H1 (cell line): ENCODE results near the gene TRIM56. TPM values are rescaled to one million over a fixed set of nuclear protein-coding genes. Genes with fewer than 3 reads are reported as not detected.
"Not testable (repeated sequence)": the region's sequence is repeated elsewhere in the genome, so short reads cannot be mapped to it uniquely, and the experiment has no call there.

Source experiments
- CTCF ChIA-PET: fragments of 300-600 bp; sonication (Branson Sonifier 250); formaldehyde crosslinking; loops from one replicate; lab custom pipeline; 2021; ENCODE audit not compliant: partially characterized antibody; lab: Charles Lee
- POLR2A ChIA-PET: fragments of 300-600 bp; sonication (Branson Sonifier 250); formaldehyde crosslinking; loops from one replicate; lab custom pipeline; 2021; ENCODE audit warnings: inconsistent platforms; ENCODE audit not compliant: partially characterized antibody; lab: Charles Lee
- DNase-seq, 2 experiments: peaks; one replicate each; pipeline versions ENCODE4 v3.0.0 to v3.0.0-alpha.2; 2010 to 2022; ENCODE audit warnings: low spot score in 2 of 2, low read depth in 1 of 2, mixed read lengths in 1 of 2
- FAIRE-seq: peaks from 2 replicates; lab custom pipeline; 2011; peaks lifted over from hg19 to GRCh38; lab: Jason Lieb, UNC
- H2AFZ ChIP-seq: 2 replicates; pipeline ENCODE4 v1.8.1; 2012; ENCODE audit warnings: low read length, inconsistent platforms
- H2AK5ac ChIP-seq: 2 replicates; pipeline ENCODE4 v1.6.1; 2013; ENCODE audit warnings: low read depth, low read length
- H2BK120ac ChIP-seq: replicated peaks from 2 replicates; pipeline ENCODE3; 2013; ENCODE audit warnings: low read depth, low read length, inconsistent platforms
- H2BK12ac ChIP-seq: 2 replicates; pipeline ENCODE4 v1.6.1; 2013; ENCODE audit warnings: low read depth, low read length
- H2BK15ac ChIP-seq: 2 replicates; pipeline ENCODE4 v1.6.1; 2013; ENCODE audit warnings: low read length
- H2BK20ac ChIP-seq: 2 replicates; pipeline ENCODE4 v1.6.1; 2013; ENCODE audit warnings: low read length
- H2BK5ac ChIP-seq: 2 replicates; pipeline ENCODE4 v1.6.1; 2013; ENCODE audit warnings: low read depth, low read length
- H3K14ac ChIP-seq: 2 replicates; pipeline ENCODE4 v1.6.1; 2013; ENCODE audit warnings: inconsistent platforms; ENCODE audit not compliant: insufficient read length
- H3K18ac ChIP-seq: 2 replicates; pipeline ENCODE4 v1.6.1; 2013; ENCODE audit warnings: low read length; ENCODE audit errors: extremely low read depth
- H3K23ac ChIP-seq: 2 replicates; pipeline ENCODE4 v1.6.1; 2013; ENCODE audit warnings: inconsistent platforms; ENCODE audit not compliant: insufficient read length
- H3K23me2 ChIP-seq: 2 replicates; pipeline ENCODE4 v1.6.1; 2013; ENCODE audit warnings: low read depth, low read length
- H3K27ac ChIP-seq: 2 replicates; pipeline ENCODE4 v1.6.1; 2011; ENCODE audit warnings: low read depth, low read length, inconsistent platforms
- H3K27me3 ChIP-seq, 4 experiments: replicated peaks in 1 of 4; 1 replicate in 1 of 4; 2 replicates in 3 of 4; pipeline versions ENCODE4 v1.6.1 to v1.8.1; 2011 to 2013; ENCODE audit warnings: low read length in 3 of 4, mild to moderate bottlenecking in 3 of 4, inconsistent platforms in 2 of 4, mixed read lengths in 2 of 4, moderate library complexity in 1 of 4; ENCODE audit not compliant: control insufficient read depth in 3 of 4, insufficient read depth in 3 of 4; ENCODE audit errors: extremely low read depth in 1 of 4
- H3K36me3 ChIP-seq, 4 experiments: 2 replicates each; pipeline versions ENCODE4 v1.6.1 to v1.8.1; 2011 to 2013; ENCODE audit warnings: mild to moderate bottlenecking in 4 of 4, low read length in 3 of 4, moderate library complexity in 2 of 4, control low read depth in 1 of 4, inconsistent platforms in 1 of 4; ENCODE audit not compliant: insufficient read depth in 4 of 4, control insufficient read depth in 2 of 4
- H3K4ac ChIP-seq: replicated peaks from 2 replicates; pipeline ENCODE3; 2013; ENCODE audit warnings: low read length, low read depth, mixed read lengths, inconsistent platforms; ENCODE audit not compliant: insufficient read length
- H3K4me1 ChIP-seq, 4 experiments: replicated peaks in 1 of 4; 1 replicate in 1 of 4; 2 replicates in 3 of 4; pipeline versions ENCODE4 v1.6.1 to v1.8.1; 2011 to 2013; ENCODE audit warnings: low read length in 3 of 4, inconsistent platforms in 2 of 4, mixed read lengths in 1 of 4; ENCODE audit not compliant: insufficient read depth in 4 of 4, control insufficient read depth in 3 of 4
- H3K4me2 ChIP-seq, 2 experiments: 2 replicates each; pipeline versions ENCODE4 v1.6.1 to v1.8.1; 2011 to 2013; ENCODE audit warnings: low read depth in 2 of 2, low read length in 2 of 2, control low read depth in 1 of 2, inconsistent platforms in 1 of 2, mild to moderate bottlenecking in 1 of 2; ENCODE audit not compliant: insufficient read depth in 1 of 2
- H3K4me3 ChIP-seq, 4 experiments: fragments of 200-600, 300-600 bp in 1 of 4; sonication (generic), shearing (Covaris generic), sonication (Bioruptor Twin) in 1 of 4; 2 replicates each; pipeline versions ENCODE4 v1.5.1 to v1.8.1; 2011 to 2016; ENCODE audit warnings: low read length in 4 of 4, low read depth in 3 of 4, control low read depth in 2 of 4, inconsistent platforms in 2 of 4, mild to moderate bottlenecking in 2 of 4, mixed read lengths in 1 of 4, moderate library complexity in 1 of 4; ENCODE audit not compliant: insufficient read depth in 2 of 4; ENCODE audit errors: extremely low read depth in 1 of 4
- H3K56ac ChIP-seq: replicated peaks from 2 replicates; pipeline ENCODE3; 2013; ENCODE audit warnings: low read depth, mild to moderate bottlenecking, mixed read lengths, low read length, inconsistent platforms; ENCODE audit not compliant: insufficient read length
- H3K79me1 ChIP-seq: 2 replicates; pipeline ENCODE4 v1.6.1; 2013; ENCODE audit warnings: low read depth, low read length, control low read depth
- H3K79me2 ChIP-seq, 2 experiments: 2 replicates each; pipeline versions ENCODE4 v1.6.1 to v1.8.1; 2012 to 2013; ENCODE audit warnings: low read length in 2 of 2, mild to moderate bottlenecking in 2 of 2, inconsistent platforms in 1 of 2; ENCODE audit not compliant: insufficient read depth in 2 of 2, control insufficient read depth in 1 of 2
- H3K9ac ChIP-seq, 4 experiments: replicated peaks in 1 of 4; 1 replicate in 1 of 4; 2 replicates in 3 of 4; pipeline versions ENCODE4 v1.6.1 to v1.8.1; 2011 to 2013; ENCODE audit warnings: low read depth in 3 of 4, low read length in 3 of 4, control low read depth in 2 of 4, mild to moderate bottlenecking in 2 of 4, moderate library complexity in 2 of 4, inconsistent platforms in 1 of 4; ENCODE audit errors: extremely low read depth in 1 of 4
- H3K9me3 ChIP-seq, 2 experiments: 2 replicates each; pipeline versions ENCODE4 v1.6.1 to v1.8.1; 2012 to 2013; ENCODE audit warnings: mild to moderate bottlenecking in 2 of 2, moderate library complexity in 2 of 2, control low read depth in 1 of 2, inconsistent platforms in 1 of 2, low read depth in 1 of 2, low read length in 1 of 2, mixed read lengths in 1 of 2; ENCODE audit not compliant: insufficient read depth in 2 of 2
- H4K20me1 ChIP-seq, 2 experiments: replicated peaks in 1 of 2; 2 replicates each; pipeline versions ENCODE3 to v1.8.1; 2011 to 2013; ENCODE audit warnings: inconsistent platforms in 2 of 2, low read length in 2 of 2, mild to moderate bottlenecking in 1 of 2; ENCODE audit not compliant: insufficient read depth in 2 of 2, control insufficient read depth in 1 of 2
- H4K5ac ChIP-seq: 2 replicates; pipeline ENCODE4 v1.6.1; 2013; ENCODE audit warnings: low read length, low read depth, mixed read lengths, inconsistent platforms; ENCODE audit not compliant: insufficient read length
- H4K8ac ChIP-seq: 2 replicates; pipeline ENCODE4 v1.8.0; 2013; ENCODE audit warnings: mild to moderate bottlenecking, moderate library complexity, low read length, inconsistent platforms; ENCODE audit not compliant: insufficient read depth; ENCODE audit errors: extremely low read depth
- H4K91ac ChIP-seq: replicated peaks from 2 replicates; pipeline ENCODE3; 2013; ENCODE audit warnings: low read length, mixed read lengths, inconsistent platforms; ENCODE audit not compliant: insufficient read length
- WGBS, 2 experiments: shearing (Covaris generic) in 1 of 2; methylation state at CpG; one replicate each; pipeline versions ENCODE4 v1.1.6 to v1.1.7; 2013 to 2015; ENCODE audit warnings: low lambda C conversion rate in 2 of 2, mixed read lengths in 2 of 2, inconsistent platforms in 1 of 2, low coverage in 1 of 2, missing lambda C conversion rate in 1 of 2; ENCODE audit not compliant: insufficient replicate concordance in 2 of 2, insufficient coverage in 1 of 2, insufficient read length in 1 of 2; ENCODE audit errors: extremely low coverage in 1 of 2, missing lambda C conversion rate in 1 of 2; 5-methylcytosine and 5-hydroxymethylcytosine counted together
- polyA plus RNA-seq, 7 experiments: library from polyadenylated mRNA; depleted of rRNA in 3 of 7; stranded (reverse) in 5 of 7; unstranded in 2 of 7; fragments of >200 nt in 5 of 7; fragments of 200-250 nt in 2 of 7; gene quantifications; 1 replicate in 5 of 7; 2 replicates in 1 of 7; 4 replicates in 1 of 7; pipeline versions ENCODE4 v1.2.1 to v1.2.3, GENCODE V29; 2011 to 2013; ENCODE audit warnings: missing spikeins in 2 of 7, mixed read lengths in 2 of 7
- total RNA-seq: library from RNA; stranded (reverse); fragmentation: NEBNext Ultra II Directional; extraction: Animal tissue kit (Norgen Biotek cat#: 25700); gene quantifications from 2 replicates; pipeline ENCODE4 v1.2.1, GENCODE V29; 2021

TRIM56 gene
- total and polyA plus RNA-seq, 2 of the 8 experiments (the other 6 are each of a cell fraction or from before 2014, with no cell fraction given): 2.0 to 17.5 TPM

DNA sequence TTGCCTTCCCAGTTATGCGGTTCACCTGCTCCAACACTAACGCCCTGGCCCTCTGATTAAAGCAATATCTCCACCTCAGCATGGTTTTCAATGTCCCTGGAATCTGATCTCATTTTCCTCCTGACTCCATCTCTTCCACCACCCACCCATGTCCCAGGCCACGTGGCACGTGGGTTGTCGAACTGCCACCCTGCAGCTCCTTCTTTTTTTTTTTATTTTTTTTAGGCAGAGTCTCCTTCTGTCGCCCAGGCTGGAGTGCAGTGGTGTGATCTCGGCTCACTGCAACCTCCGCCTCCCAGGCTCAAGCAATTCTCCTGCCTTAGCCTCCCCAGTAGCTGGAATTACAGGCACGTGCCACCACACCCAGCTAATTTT is 21.1 kb upstream of the TRIM56 start:
- H3K27ac ChIP-seq, H3K79me1 ChIP-seq, H3K27me3 ChIP-seq, CTCF ChIA-PET, H4K8ac ChIP-seq, H3K4me2 ChIP-seq, H2BK5ac ChIP-seq, POLR2A ChIA-PET, H3K9me3 ChIP-seq, H2AK5ac ChIP-seq, FAIRE-seq, H4K91ac ChIP-seq, H3K36me3 ChIP-seq, H4K5ac ChIP-seq, H3K56ac ChIP-seq, H4K20me1 ChIP-seq, H2BK20ac ChIP-seq, H2BK12ac ChIP-seq, DNase-seq, H2BK15ac ChIP-seq, H2AFZ ChIP-seq, H3K18ac ChIP-seq, H3K4ac ChIP-seq, H3K23me2 ChIP-seq, H2BK120ac ChIP-seq, H3K14ac ChIP-seq, H3K79me2 ChIP-seq, H3K9ac ChIP-seq, H3K23ac ChIP-seq, H3K4me3 ChIP-seq: not testable (repeated sequence)
- H3K4me1 ChIP-seq: peaks cover 0 to 11% (median 8%) of the 10 kb centered on the region in 4 experiments; a peak in 5 of 7 replicates
- WGBS, 2 experiments: 96% methylated on average over 6 of the region's 9 CpGs; no CpG with 5 or more reads in 1 of the 2 experiments

DNA sequence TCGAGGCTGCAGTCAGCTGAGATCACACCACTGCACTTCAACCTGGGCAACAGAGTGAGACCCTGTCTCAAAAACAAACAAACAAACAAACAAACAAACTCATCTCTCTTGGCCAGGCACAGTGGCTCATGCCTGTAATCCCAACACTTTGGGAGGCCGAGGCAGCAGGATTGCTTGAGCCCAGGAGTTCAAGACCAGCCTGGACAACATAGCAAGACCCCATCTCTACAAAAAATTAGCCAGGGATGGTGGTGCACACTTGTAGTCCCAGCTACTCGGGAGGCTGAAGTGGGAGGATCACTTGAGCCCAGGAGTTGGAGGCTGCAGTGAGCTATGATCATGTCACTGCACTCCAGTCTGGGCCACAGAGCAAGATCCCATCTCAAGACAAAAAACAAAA is 20.1 kb upstream of the TRIM56 start:
- H3K4me2 ChIP-seq, H3K79me1 ChIP-seq, DNase-seq, H3K18ac ChIP-seq, H4K20me1 ChIP-seq, H3K4me3 ChIP-seq, H4K91ac ChIP-seq, H3K56ac ChIP-seq, FAIRE-seq, H4K5ac ChIP-seq, H4K8ac ChIP-seq, H3K23ac ChIP-seq, H2BK15ac ChIP-seq, H3K36me3 ChIP-seq, H2AK5ac ChIP-seq, H3K14ac ChIP-seq, H2BK12ac ChIP-seq, H3K27ac ChIP-seq, H2BK20ac ChIP-seq, H3K79me2 ChIP-seq, H3K27me3 ChIP-seq, H2AFZ ChIP-seq, H3K9ac ChIP-seq, H3K23me2 ChIP-seq, H2BK120ac ChIP-seq, H3K4ac ChIP-seq, H3K9me3 ChIP-seq, POLR2A ChIA-PET, H2BK5ac ChIP-seq: not testable (repeated sequence)
- H3K4me1 ChIP-seq: peaks cover 0 to 11% (median 8%) of the 10 kb centered on the region in 4 experiments; a peak in 5 of 7 replicates
- 84% methylated on average over 3 of the region's 3 CpGs; no CpG with 5 or more reads in 1 of the 2 experiments for WGBS, 2 experiments
- CTCF ChIA-PET: interaction anchor here (0.9 to 2.6 kb wide), 4 partner anchors 12 to 171 kb away, joined by 3 to 11 read pairs (median 6); no protein-coding TSS in a partner anchor
